GM19463 (cell line): ENCODE measurements around the gene LPP.

Source experiments
- ATAC-seq: cut with Tn5 transposase; IDR thresholded peaks from one replicate; pipeline ENCODE4 v1.9.1; 2021; ENCODE audit warnings: mild to moderate bottlenecking, moderate library complexity; ENCODE audit not compliant: unreplicated experiment

LPP gene

DNA sequence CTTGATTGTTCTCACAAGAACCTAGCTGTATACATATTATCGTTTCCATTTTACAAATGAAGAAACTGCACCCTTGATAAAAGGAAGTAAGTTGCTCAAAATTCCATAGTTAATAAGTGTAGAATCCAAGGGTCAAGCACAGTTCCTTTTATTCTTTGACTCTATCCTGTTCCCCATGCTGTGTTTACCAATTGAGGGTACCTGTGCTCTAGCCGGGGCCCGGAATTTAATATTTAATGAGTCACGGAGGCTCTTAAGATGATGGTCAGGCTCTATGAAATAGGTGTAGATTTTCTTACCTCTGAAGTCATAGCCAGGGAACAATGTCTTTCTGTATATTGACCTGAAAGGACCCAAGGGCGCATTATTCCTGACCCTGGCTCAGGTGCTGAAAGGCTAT lies 65.2 kb downstream of the LPP start:
- no peak for ATAC-seq

GRCh38 chr3:188220097-188220788 lies 66.3 kb downstream of the LPP start:
- no peak for ATAC-seq

DNA sequence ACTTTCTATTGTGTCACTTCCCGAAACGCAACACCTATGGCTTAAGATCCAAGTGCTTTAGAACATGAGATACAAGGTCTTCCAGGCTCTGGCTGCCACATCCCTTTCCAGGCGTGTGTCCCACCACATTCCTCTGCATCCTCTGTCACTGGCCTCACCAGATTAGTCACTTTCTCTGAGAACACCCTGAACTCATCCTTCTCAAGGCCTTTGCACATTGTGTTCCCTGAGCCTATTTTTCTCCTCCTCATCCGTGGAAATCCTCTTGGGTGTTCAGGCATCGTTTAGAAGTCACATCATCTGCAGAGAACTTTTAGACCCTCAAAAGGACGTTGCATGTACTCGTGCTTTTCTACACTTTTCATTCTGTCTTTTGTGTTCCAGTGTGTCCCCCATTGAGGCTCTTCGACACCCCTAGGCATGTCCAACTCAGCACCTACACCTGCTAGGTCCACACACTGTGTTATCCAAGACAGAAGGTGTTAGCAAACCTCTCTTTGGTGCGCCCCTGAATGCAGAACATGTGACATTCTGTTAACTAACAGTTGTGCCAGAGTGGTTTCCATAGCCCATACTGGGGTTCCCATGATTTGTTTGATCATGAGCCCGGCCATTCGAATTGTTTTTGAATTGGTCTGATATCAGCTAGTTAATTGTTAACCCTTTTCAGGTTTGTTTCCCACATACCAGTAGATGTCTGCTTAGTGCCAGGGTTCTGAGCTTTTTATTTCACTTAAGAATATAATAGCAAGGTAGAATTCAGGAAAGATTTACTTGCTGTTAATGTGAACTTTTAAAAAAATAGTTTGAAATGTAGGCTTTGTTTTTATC lies 67.2 kb downstream of the LPP start:
- ATAC-seq: no peak

- no peak for ATAC-seq
These were observed 70.0 kb downstream of the LPP start for GRCh38 chr3:188223936-188224335.

GRCh38 chr3:188227442-188227841 lies 73.5 kb downstream of the LPP start:
- no peak for ATAC-seq

GRCh38 chr3:188229177-188229576 lies 75.2 kb downstream of the LPP start:
- no peak for ATAC-seq

- ATAC-seq: no peak
These were observed 75.8 kb downstream of the LPP start for GRCh38 chr3:188229726-188230125.

DNA sequence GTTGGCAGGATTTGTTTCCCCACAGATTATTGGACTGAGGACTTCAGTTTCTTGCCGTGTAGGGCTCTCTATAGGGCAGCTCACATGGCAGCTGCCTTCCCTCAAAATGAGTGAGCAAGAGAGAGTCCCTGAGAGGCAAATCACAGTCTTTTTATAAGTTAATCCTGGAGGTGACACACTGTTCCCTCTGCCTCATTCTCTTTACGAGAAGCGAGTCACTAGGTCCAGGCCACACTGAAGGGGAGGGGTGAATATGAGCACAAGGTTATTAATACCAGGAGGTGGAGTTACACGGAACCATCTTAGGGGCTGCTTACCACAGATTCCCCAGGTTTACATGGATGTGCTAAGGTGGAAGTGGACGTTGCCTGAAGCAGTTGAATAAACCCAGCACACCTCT lies 77.0 kb downstream of the LPP start:
- ATAC-seq: no peak

DNA sequence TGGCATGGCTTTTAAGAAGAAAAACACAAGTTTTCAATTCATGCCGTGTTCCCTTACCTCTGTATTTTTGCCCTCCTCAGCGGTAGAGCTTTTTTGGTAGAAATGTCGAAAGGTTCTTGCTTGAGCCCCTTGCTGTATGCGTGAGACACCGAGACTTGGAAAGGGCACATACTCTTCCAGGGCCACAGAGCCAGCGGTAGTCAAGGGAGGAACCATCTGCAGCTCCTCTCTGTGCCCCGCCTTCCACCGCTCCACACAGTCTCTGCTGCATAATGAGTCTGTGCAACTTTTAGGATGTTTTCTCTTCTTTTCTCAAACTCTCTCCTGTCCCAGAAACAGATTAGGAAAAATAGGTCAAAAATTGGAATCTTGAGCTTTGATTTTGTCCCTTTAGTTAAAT lies 77.5 kb downstream of the LPP start:
- no peak for ATAC-seq

GRCh38 chr3:188232656-188233055 lies 78.7 kb downstream of the LPP start:
- no peak for ATAC-seq

DNA sequence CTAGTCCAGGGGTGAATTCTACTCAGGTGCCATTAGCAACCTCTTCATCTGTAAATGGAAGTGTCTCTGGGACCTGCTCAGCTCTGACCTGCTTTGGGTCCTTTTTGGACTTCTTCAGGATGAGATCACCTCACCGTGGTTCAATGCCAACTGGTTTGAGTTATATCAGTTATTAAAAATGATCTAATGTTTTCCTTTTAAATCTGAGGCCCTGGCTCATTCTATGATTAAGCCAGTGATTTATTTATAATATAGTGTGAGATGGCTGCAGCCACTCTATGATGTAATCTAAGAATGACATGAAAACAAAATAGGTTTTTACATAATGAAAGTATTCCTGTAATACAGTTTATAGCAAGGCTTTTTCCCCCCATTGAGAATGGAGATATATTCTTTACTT lies 79.4 kb downstream of the LPP start:
- ATAC-seq: no peak

DNA sequence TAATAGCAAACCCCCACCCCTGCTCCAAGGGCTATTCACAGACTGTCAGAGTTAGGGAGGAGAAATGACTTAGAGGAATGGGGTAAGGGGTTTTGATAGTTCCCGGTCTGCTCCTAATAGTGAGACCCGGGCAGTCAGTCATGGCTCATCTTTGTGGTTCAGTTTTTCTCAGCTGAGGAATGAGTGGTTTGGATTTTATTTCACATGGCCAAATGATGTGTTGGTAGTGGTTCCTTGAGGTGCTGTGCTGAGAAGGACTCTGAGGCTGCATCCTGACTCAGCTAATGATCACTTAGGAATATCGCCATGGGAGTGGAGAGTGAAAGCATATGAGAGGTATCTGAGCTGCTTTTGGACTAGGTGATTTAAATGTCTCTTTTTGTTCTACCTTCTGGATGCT lies 80.2 kb downstream of the LPP start:
- no peak for ATAC-seq

DNA sequence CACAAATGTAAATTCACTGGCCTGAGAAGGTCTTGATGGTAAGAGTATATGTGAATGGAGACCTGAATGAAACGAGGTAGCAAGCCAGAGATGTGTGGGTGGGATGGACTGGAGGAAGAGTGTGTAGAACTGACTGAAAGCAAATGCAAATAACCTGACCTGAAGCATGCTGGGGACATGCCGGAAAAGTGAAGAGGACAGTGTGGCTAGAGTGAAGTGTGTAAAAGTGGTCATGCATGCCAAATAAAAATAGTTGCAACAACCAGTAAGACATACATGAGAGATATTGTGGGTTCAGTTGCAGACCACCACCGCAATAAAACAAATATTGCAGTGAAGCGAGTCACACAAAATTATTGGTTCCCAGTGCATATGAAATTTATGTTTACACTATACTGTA lies 82.3 kb downstream of the LPP start:
- no peak for ATAC-seq

DNA sequence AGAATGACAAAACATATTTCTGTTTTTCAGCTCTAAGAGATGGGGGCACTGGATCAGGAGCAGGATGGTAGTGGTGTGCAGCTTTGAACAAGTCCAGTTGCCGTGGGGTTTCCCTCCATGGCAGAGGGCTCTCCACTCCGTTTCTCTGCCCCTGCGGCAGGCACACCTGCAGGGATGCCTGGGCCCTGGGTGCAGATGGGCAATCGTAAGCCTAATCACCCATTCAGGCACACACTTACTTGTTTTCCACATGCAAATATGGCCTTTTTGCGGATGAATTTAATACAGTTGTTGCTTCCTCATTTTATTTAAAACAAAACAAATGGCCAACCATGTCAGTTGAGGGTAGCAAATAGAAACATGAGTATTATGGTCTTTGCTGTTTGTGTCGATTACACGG lies 85.1 kb downstream of the LPP start:
- no peak for ATAC-seq

DNA sequence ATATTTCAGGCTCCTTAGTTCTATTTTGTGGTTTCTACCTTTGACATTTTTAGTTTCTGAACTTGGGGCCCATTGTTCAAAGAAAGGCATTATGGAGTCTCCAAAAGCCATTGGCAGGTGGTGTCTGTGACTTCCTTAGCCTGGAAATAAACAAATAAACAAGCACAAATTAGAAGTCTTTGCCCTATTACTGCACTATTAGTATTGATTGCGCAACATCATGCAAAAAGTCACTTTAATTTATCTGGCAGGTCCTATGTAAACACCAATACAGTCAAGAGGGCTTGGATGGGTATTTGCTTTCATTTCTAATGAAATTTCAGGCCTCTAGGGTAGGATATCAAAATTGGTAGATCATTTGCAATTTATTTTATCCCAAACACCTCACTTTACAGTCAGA lies 85.6 kb downstream of the LPP start:
- no peak for ATAC-seq

GRCh38 chr3:188240189-188240981 lies 86.4 kb downstream of the LPP start:
- no peak for ATAC-seq

DNA sequence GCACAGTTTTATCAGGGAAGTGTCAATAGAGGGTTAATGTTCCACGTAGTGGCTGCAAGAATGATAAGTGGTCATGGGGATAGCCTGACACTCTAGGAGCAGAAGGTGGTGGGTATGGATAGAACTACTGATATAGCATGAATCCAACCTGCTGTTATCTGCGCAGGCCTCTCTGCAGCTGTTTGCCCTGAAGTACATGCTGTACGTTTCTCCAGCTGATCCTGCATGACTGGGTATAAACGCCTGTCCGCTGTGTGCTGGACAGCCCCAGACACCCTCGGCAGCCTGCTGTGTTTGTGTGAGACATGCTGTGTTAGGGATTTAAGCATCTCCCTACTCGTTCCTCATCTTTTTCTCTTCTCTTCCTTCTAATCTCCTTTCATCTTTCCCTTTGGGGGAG lies 87.1 kb downstream of the LPP start:
- no peak for ATAC-seq

DNA sequence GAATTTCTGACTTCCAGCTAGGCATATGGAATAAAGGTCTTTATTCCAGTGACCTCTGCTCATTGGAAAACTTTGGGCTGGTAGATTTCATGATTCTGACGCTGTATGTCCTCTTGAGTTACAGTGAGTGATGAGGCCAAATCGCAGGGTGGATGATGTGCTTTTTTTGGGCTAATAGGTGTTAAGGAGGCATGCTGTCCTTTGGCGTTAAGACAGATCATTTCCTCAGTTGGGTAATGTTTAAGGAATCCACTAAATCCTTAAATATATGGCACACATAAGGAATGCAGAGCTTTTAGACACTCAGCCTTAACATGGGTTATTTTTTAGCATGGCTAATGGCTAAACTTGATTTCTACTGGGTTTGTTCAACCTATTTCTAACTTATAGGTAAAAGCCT lies 87.9 kb downstream of the LPP start:
- ATAC-seq: no peak

DNA sequence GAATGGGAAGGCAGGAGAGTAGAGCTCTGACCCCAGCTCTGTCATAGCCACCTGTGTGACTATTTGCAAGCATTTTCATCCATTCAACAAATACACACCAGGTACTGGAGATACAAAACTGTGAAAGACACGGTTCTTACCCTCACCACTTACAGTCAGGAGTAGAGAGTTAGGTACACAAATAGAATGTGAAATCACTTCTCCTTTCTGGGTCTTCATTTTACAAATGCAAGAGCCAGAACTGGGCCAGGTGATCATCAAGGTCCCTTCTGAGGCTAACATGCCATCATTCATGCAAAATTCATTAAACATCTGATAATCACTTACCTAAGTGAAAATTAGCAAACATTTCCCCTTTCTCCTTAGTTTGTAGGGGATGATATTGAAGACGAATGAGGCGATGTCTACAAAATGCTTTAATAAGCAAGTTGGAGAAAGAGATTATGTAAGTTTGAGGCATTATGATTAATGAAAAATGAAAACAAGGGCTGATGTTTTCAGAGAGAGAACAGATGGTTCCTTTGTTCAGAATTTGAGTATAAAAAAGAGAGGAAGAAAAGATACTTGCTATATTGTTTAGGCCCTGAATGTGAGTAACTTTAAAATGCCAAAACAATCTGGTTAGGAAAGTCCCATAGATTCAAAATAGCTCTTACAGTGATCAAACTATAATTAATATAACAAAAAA lies 88.6 kb downstream of the LPP start:
- no peak for ATAC-seq

DNA sequence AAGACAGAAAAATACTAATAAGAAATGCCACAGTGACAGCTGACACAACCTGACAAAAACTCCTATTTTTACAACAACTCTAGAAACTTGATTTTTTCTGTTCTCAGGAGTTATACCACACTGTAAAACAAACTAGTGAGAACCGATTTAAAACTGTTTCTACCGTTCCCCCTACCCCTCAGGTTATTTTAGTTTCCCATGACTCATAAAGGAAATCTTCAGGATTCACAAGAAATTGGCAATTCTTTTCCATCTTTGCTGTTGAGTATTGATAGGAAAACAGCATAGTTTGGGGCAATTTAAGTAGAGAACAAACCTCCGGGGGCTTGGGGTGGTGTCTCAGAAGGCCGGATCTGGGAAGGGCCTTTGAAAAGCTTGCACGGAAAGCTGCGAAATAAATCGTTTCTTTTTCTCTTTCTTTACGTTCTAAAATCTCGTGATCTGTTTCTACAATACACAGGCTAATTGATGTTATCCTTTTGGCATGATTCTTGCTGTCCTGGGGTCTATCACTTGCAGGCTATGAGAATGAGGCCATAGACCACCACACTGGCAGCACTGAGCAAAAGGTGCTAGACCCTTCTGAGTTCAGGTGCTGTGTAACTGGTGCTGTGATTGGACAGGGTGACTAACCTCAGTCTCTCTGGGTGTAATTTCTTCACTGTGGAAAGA lies 89.3 kb downstream of the LPP start:
- ATAC-seq: no peak
